ENCODE measurements around the gene DMBT1.

GRCh38 chr10:122617476-122618270 is 57.1 kb downstream of the DMBT1 start:
- no peak for TF ChIP-seq MAX (IDR thresholded peaks at IDR 0.05; ENCODE audit: low read depth, low read length)
- no peak for TF ChIP-seq CTCF (IDR thresholded peaks at IDR 0.05; ENCODE audit: low read depth, low read length)

Data from NB4 (cell line).